Nephron progenitor cell (in vitro differentiated cells): ENCODE measurements around the gene KIRREL3.

Source experiments
- DNase-seq: peaks from one replicate; pipeline ENCODE4 v3.0.0; 2021
- H3K27ac Mint-ChIP-seq: 2 replicates; pipeline ENCODE4 v1.8.0; 2021; ENCODE audit warnings: mild to moderate bottlenecking, moderate library complexity, mixed read lengths
- H3K27me3 Mint-ChIP-seq: 2 replicates; pipeline ENCODE4 v1.8.0; 2021; ENCODE audit warnings: mild to moderate bottlenecking, low read depth, mixed read lengths; ENCODE audit not compliant: poor library complexity
- H3K36me3 Mint-ChIP-seq: 2 replicates; pipeline ENCODE4 v1.8.0; 2021; ENCODE audit warnings: low read depth, mixed read lengths
- H3K4me1 Mint-ChIP-seq: 2 replicates; pipeline ENCODE4 v1.8.0; 2021; ENCODE audit warnings: mixed read lengths
- H3K4me3 Mint-ChIP-seq: 2 replicates; pipeline ENCODE4 v1.8.0; 2021; ENCODE audit warnings: mild to moderate bottlenecking, moderate library complexity, mixed read lengths
- H3K9me3 Mint-ChIP-seq: 2 replicates; pipeline ENCODE4 v1.8.0; 2021; ENCODE audit warnings: mild to moderate bottlenecking, moderate library complexity, mixed read lengths
- CTCF ChIP-seq: fragments of 200-600 bp; sonication (generic); IDR thresholded peaks from 2 replicates; pipeline ENCODE4 v1.5.0; 2021; ENCODE audit warnings: antibody characterized with exemption

Gene KIRREL3

GRCh38 chr11:126461996-126462395 is 538.6 kb downstream of the KIRREL3 start:
- Mint-ChIP-seq H3K4me3 (no peak overlapping the region), H3K27me3 (peaks cover 5% of the 10 kb centered on the region), H3K4me1 (peaks cover 28% of the 10 kb centered on the region), H3K9me3 (peaks cover 3% of the 10 kb centered on the region), H3K36me3 (no peaks in the 10 kb centered on the region), H3K27ac (no peak overlapping the region)
- DNase-seq = no peak
- TF ChIP-seq CTCF = no peak

- no peaks in the 10 kb centered on the region for H3K36me3 Mint-ChIP-seq
- H3K9me3 Mint-ChIP-seq = peaks cover 3% of the 10 kb centered on the region
- no peak overlapping the region for H3K4me3 Mint-ChIP-seq
- TF ChIP-seq CTCF = no peak
- H3K4me1 Mint-ChIP-seq = peaks cover 23% of the 10 kb centered on the region
- H3K27ac Mint-ChIP-seq = no peak overlapping the region
- DNase-seq = no peak
- H3K27me3 Mint-ChIP-seq = no peaks in the 10 kb centered on the region
Measured at GRCh38 chr11:126461096-126461440, 539.5 kb downstream of the KIRREL3 start.

DNA sequence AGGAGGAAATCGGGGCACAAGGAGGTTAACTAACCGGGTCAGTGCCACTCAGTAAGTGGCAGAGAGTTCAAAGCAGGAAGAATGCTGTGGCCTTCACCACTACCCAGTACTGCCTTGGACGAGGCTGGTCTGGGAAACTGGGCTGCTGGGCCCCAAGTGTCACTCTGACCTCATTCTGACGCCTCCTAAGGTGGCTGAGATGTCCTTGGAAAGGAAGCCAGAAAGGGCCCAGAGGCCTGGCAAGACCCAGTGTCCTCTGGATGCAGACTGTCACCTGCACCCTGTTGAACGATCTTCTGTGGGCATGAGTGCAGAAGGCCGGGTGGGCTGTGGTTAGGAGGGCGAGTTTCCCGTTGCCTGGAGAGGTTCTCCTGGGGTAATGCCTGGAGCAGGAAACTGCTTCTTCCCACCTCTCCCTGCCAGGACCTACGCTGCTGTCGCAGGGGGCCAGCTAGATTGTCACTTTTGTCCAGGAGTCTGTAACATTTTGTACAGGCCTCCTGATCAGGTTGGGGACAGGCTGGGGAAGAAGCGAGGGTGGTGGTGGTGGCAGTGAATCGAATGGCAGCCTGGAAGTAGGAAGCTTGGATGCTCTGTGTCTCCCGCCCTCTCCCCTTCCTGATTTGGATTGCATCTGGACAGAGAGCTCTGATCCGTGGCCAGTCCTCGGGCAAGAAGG is 540.0 kb downstream of the KIRREL3 start:
- DNase-seq = no peak
- Mint-ChIP-seq H3K27me3 (no peaks in the 10 kb centered on the region), H3K27ac (no peak overlapping the region), H3K9me3 (peaks cover 3% of the 10 kb centered on the region), H3K4me3 (no peak overlapping the region), H3K4me1 (peaks cover 17% of the 10 kb centered on the region), H3K36me3 (no peaks in the 10 kb centered on the region)
- no peak for TF ChIP-seq CTCF

DNA sequence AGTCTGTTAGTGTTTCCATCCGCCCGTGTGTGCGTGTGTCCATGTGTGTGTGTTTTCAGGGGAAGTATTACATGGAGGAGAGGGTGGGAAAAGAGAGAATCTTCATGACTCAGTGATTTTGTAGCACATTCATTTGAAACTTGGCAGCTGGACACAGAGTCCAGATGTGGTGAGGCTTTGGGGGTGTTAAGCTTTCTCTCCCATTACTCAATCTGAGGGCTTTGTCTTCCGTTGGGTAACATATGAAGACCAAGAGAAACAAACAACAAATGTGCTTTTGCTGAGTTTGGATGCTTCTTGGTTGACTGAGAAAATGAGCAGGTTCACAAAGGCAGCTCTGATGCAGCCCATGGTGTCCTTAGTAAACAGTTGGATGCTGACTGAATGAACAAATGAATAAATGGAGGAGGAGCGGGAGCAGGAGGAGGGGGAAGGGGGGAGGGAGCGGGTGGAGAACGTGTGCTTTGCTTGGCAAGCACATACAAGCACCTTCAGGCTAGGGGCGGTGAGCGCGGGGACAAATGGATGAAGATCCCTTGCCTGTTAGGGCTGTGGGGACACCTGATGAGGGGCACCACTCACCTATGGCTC is 540.8 kb downstream of the KIRREL3 start:
- Mint-ChIP-seq H3K36me3 (no peaks in the 10 kb centered on the region), H3K27ac (no peak overlapping the region), H3K9me3 (peaks cover 3% of the 10 kb centered on the region), H3K4me3 (no peak overlapping the region), H3K4me1 (peaks cover 21% of the 10 kb centered on the region), H3K27me3 (no peaks in the 10 kb centered on the region)
- no peak for TF ChIP-seq CTCF
- DNase-seq = no peak

DNA sequence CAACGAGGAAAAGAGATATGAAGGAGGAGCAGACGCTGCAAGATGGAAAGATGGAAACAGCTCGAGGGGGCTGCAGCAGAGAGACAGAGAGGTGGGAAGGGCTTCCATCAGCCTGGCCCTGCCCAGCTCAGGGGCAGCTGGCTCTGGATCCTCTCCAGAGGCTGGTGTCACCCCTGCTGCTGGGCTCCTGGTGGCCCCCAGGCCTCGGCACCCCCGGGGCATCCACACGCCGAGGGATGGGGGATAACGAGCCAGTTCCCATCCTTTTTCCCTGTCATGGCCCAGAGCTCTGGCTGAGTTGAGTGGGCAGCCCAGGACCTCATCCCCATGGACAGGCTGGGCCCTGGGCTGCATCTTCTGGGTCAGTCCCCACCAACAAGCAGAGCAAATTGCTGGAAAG is 542.8 kb downstream of the KIRREL3 start:
- Mint-ChIP-seq H3K27me3 (no peaks in the 10 kb centered on the region), H3K4me1 (peaks cover 40% of the 10 kb centered on the region), H3K36me3 (no peaks in the 10 kb centered on the region), H3K4me3 (no peak overlapping the region), H3K27ac (no peak overlapping the region), H3K9me3 (no peaks in the 10 kb centered on the region)
- DNase-seq = no peak
- TF ChIP-seq CTCF = no peak
